GM23338 (cell line): ENCODE results near the gene MOSMO. TPM values are rescaled to one million over a fixed set of nuclear protein-coding genes. Genes with fewer than 3 reads are reported as not detected.
"Not testable (repeated sequence)": the region's sequence is repeated elsewhere in the genome, so short reads cannot be mapped to it uniquely, and the experiment has no call there.

Experiments
- ATAC-seq: fragments of 200-7000 bp; cut with Tn5 transposase; 3 replicates; pipeline ENCODE4 v1.9.1; 2020
- DNase-seq: peaks from one replicate; pipeline ENCODE4 v3.0.0-alpha.2; 2015; ENCODE audit warnings: low spot score
- H2AFZ ChIP-seq: fragments of 200-600 bp; sonication (generic); 2 replicates; pipeline ENCODE4 v1.8.0; 2016; ENCODE audit warnings: antibody characterized with exemption, mild to moderate bottlenecking, moderate library complexity
- H3F3A ChIP-seq: fragments of 200-600 bp; sonication (generic); replicated peaks from 2 replicates; pipeline ENCODE4 v1.8.0; 2017; ENCODE audit warnings: antibody characterized with exemption, mixed run types, low read depth
- H3K27ac ChIP-seq: fragments of 200-600 bp; sonication (generic); 2 replicates; pipeline ENCODE4 v1.6.1; 2016; ENCODE audit warnings: low read depth
- H3K27me3 ChIP-seq: fragments of 200-600 bp; sonication (generic); 2 replicates; pipeline ENCODE4 v1.8.0; 2016; ENCODE audit warnings: mild to moderate bottlenecking, mixed run types, moderate library complexity; ENCODE audit not compliant: insufficient read depth
- H3K36me3 ChIP-seq: fragments of 200-600 bp; sonication (generic); 2 replicates; pipeline ENCODE4 v1.8.0; 2016; ENCODE audit warnings: mild to moderate bottlenecking; ENCODE audit not compliant: insufficient read depth
- H3K4me1 ChIP-seq: fragments of 200-600 bp; sonication (generic); 2 replicates; pipeline ENCODE4 v1.8.0; 2016; ENCODE audit warnings: mild to moderate bottlenecking, moderate library complexity; ENCODE audit not compliant: insufficient read depth
- H3K4me2 ChIP-seq: fragments of 200-600 bp; sonication (generic); 2 replicates; pipeline ENCODE4 v1.7.1; 2017; ENCODE audit warnings: mixed run types
- H3K4me3 ChIP-seq: fragments of 200-600 bp; sonication (generic); 2 replicates; pipeline ENCODE4 v1.6.1; 2016; ENCODE audit warnings: mixed run types
- H3K79me2 ChIP-seq: fragments of 200-600 bp; sonication (generic); replicated peaks from 2 replicates; pipeline ENCODE4 v1.8.0; 2017; ENCODE audit warnings: mild to moderate bottlenecking; ENCODE audit not compliant: insufficient read depth
- H3K9me2 ChIP-seq: fragments of 200-600 bp; sonication (generic); 2 replicates; pipeline ENCODE4 v1.8.0; 2017; ENCODE audit not compliant: insufficient read depth
- H4K20me1 ChIP-seq: fragments of 200-600 bp; sonication (generic); replicated peaks from 2 replicates; pipeline ENCODE4 v1.8.0; 2017; ENCODE audit warnings: mild to moderate bottlenecking; ENCODE audit not compliant: insufficient read depth
- H3K27ac Mint-ChIP-seq: 2 replicates; pipeline ENCODE4 v1.8.0; 2020; ENCODE audit warnings: inconsistent platforms, mild to moderate bottlenecking, moderate library complexity, mixed read lengths
- H3K27me3 Mint-ChIP-seq: 3 replicates; pipeline ENCODE4 v1.8.0; 2022; ENCODE audit warnings: low read depth, mild to moderate bottlenecking, moderate library complexity, mixed read lengths, inconsistent platforms; ENCODE audit not compliant: insufficient read depth, poor library complexity
- H3K36me3 Mint-ChIP-seq: 3 replicates; pipeline ENCODE4 v1.8.0; 2021; ENCODE audit warnings: low read depth, mild to moderate bottlenecking, inconsistent platforms, moderate library complexity, mixed read lengths
- H3K4me1 Mint-ChIP-seq: 3 replicates; pipeline ENCODE4 v1.8.0; 2020; ENCODE audit warnings: mild to moderate bottlenecking, inconsistent platforms, mixed read lengths
- H3K4me3 Mint-ChIP-seq: 3 replicates; pipeline ENCODE4 v1.8.0; 2021; ENCODE audit warnings: moderate library complexity, mild to moderate bottlenecking, inconsistent platforms, mixed read lengths
- H3K9me3 Mint-ChIP-seq: 3 replicates; pipeline ENCODE4 v1.8.0; 2020; ENCODE audit warnings: moderate library complexity, mild to moderate bottlenecking, inconsistent platforms, mixed read lengths
- NANOG ChIP-seq: IDR thresholded peaks from 2 replicates; pipeline ENCODE4 v1.6.1; 2016; ENCODE audit warnings: antibody characterized with exemption, borderline replicate concordance
- polyA plus RNA-seq: library from polyadenylated mRNA; unstranded; fragments of >200 nt; fragmentation: Nextera tagmentation; extraction: Ambion mirVana; gene quantifications from 2 replicates; pipeline ENCODE4 v1.2.1, GENCODE V29; 2016
- total RNA-seq: library from RNA; depleted of rRNA; stranded (reverse); fragments of >200 nt; shearing (Covaris generic); gene quantifications from 2 replicates; pipeline ENCODE4 v1.2.3, GENCODE V29; 2014
- TF ChIP-seq, protein P1 (sequence below), 2 experiments: fragments of 200-600 bp in 1 of 2; sonication (generic) in 1 of 2; conservative IDR thresholded peaks; 2 replicates each; pipeline versions ENCODE4 v1.5.1 to v1.6.1; 2016 to 2017; ENCODE audit warnings: antibody characterized with exemption in 2 of 2, low read depth in 2 of 2, mild to moderate bottlenecking in 2 of 2, moderate library complexity in 1 of 2
- TF ChIP-seq, protein P2 (sequence below): fragments of 250-450 bp; sonication (Bioruptor Pico); IDR thresholded peaks from 2 replicates; pipeline ENCODE4 v1.5.0; 2020; ENCODE audit warnings: mild to moderate bottlenecking, moderate library complexity

The MOSMO gene
- total and polyA plus RNA-seq, 2 experiments from 2014 or later = 8.7 to 19.2 TPM

DNA sequence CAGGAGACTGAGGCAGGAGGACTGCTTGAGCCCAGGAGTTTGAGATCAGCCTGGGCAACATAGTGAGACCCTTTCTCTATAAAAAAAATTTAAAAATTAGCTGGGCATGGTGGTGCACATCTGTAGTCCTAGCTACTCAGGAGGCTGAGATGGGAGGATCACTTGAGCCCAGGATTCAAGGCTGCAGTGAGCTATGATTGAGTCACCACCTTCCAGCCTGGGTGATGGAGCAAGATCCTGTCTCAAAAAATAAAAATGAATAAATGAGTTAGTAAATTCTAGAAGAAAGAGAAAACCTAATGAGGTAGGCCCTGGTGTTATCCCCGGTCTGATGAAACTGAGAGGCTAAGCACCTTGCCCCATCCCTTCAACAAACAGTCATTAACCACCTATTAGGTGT is 5.9 kb upstream of the MOSMO start:
- not testable (repeated sequence) for H3K27ac ChIP-seq, H3F3A ChIP-seq, H3K4me3 ChIP-seq, H3K4me1 ChIP-seq, H3K9me2 ChIP-seq, H2AFZ ChIP-seq, H3K27ac Mint-ChIP-seq, H3K27me3 Mint-ChIP-seq, H3K36me3 ChIP-seq, H3K79me2 ChIP-seq, DNase-seq, H3K4me3 Mint-ChIP-seq, H3K27me3 ChIP-seq, H3K4me2 ChIP-seq, H3K9me3 Mint-ChIP-seq, ATAC-seq, H4K20me1 ChIP-seq, H3K36me3 Mint-ChIP-seq
- H3K4me1 Mint-ChIP-seq = peaks cover 12% of the 10 kb centered on the region

DNA sequence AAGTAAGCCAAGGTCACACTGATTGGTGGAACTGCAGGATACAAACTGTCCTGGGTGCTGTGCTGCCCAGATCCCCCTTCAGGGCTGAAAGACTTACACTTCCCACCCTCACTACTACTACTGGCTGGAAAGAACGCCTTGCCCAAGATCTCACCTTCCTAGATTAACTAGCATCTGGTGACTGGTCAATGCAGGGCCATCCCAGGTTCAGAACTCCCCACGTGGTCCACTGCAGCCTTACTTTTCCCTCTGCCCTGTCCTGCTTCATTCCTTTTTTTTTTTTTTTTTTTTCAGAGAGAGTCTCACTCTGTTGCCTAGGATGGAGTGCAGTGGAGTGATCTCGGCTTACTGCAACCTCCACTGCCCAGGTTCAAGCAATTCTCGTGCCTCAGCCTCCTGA is 4.7 kb upstream of the MOSMO start:
- Histone ChIP-seq H3K79me2 (no peaks in the 10 kb centered on the region), H4K20me1 (no peaks in the 10 kb centered on the region), H3K9me2 (no peaks in the 10 kb centered on the region), H3F3A (no peaks in the 10 kb centered on the region; the same call in 1 of the 2 replicates), H3K27me3 (peaks cover 6% of the 10 kb centered on the region), H3K4me1 (peaks cover 9% of the 10 kb centered on the region; the same call in 1 of the 2 replicates), H2AFZ (no peak overlapping the region), H3K4me2 (no peak overlapping the region), H3K4me3 (no peak overlapping the region), H3K27ac (no peak overlapping the region), H3K36me3 (no peaks in the 10 kb centered on the region)
- no peak overlapping the region for H3K27ac Mint-ChIP-seq
- no peak for DNase-seq
- H3K9me3 Mint-ChIP-seq = no peaks in the 10 kb centered on the region
- TF ChIP-seq, protein P1, sequence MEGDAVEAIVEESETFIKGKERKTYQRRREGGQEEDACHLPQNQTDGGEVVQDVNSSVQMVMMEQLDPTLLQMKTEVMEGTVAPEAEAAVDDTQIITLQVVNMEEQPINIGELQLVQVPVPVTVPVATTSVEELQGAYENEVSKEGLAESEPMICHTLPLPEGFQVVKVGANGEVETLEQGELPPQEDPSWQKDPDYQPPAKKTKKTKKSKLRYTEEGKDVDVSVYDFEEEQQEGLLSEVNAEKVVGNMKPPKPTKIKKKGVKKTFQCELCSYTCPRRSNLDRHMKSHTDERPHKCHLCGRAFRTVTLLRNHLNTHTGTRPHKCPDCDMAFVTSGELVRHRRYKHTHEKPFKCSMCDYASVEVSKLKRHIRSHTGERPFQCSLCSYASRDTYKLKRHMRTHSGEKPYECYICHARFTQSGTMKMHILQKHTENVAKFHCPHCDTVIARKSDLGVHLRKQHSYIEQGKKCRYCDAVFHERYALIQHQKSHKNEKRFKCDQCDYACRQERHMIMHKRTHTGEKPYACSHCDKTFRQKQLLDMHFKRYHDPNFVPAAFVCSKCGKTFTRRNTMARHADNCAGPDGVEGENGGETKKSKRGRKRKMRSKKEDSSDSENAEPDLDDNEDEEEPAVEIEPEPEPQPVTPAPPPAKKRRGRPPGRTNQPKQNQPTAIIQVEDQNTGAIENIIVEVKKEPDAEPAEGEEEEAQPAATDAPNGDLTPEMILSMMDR (conservative IDR thresholded peaks at IDR 0.05; ENCODE audit: low read depth in 2 of 2) = no peak
- TF ChIP-seq, protein P2, sequence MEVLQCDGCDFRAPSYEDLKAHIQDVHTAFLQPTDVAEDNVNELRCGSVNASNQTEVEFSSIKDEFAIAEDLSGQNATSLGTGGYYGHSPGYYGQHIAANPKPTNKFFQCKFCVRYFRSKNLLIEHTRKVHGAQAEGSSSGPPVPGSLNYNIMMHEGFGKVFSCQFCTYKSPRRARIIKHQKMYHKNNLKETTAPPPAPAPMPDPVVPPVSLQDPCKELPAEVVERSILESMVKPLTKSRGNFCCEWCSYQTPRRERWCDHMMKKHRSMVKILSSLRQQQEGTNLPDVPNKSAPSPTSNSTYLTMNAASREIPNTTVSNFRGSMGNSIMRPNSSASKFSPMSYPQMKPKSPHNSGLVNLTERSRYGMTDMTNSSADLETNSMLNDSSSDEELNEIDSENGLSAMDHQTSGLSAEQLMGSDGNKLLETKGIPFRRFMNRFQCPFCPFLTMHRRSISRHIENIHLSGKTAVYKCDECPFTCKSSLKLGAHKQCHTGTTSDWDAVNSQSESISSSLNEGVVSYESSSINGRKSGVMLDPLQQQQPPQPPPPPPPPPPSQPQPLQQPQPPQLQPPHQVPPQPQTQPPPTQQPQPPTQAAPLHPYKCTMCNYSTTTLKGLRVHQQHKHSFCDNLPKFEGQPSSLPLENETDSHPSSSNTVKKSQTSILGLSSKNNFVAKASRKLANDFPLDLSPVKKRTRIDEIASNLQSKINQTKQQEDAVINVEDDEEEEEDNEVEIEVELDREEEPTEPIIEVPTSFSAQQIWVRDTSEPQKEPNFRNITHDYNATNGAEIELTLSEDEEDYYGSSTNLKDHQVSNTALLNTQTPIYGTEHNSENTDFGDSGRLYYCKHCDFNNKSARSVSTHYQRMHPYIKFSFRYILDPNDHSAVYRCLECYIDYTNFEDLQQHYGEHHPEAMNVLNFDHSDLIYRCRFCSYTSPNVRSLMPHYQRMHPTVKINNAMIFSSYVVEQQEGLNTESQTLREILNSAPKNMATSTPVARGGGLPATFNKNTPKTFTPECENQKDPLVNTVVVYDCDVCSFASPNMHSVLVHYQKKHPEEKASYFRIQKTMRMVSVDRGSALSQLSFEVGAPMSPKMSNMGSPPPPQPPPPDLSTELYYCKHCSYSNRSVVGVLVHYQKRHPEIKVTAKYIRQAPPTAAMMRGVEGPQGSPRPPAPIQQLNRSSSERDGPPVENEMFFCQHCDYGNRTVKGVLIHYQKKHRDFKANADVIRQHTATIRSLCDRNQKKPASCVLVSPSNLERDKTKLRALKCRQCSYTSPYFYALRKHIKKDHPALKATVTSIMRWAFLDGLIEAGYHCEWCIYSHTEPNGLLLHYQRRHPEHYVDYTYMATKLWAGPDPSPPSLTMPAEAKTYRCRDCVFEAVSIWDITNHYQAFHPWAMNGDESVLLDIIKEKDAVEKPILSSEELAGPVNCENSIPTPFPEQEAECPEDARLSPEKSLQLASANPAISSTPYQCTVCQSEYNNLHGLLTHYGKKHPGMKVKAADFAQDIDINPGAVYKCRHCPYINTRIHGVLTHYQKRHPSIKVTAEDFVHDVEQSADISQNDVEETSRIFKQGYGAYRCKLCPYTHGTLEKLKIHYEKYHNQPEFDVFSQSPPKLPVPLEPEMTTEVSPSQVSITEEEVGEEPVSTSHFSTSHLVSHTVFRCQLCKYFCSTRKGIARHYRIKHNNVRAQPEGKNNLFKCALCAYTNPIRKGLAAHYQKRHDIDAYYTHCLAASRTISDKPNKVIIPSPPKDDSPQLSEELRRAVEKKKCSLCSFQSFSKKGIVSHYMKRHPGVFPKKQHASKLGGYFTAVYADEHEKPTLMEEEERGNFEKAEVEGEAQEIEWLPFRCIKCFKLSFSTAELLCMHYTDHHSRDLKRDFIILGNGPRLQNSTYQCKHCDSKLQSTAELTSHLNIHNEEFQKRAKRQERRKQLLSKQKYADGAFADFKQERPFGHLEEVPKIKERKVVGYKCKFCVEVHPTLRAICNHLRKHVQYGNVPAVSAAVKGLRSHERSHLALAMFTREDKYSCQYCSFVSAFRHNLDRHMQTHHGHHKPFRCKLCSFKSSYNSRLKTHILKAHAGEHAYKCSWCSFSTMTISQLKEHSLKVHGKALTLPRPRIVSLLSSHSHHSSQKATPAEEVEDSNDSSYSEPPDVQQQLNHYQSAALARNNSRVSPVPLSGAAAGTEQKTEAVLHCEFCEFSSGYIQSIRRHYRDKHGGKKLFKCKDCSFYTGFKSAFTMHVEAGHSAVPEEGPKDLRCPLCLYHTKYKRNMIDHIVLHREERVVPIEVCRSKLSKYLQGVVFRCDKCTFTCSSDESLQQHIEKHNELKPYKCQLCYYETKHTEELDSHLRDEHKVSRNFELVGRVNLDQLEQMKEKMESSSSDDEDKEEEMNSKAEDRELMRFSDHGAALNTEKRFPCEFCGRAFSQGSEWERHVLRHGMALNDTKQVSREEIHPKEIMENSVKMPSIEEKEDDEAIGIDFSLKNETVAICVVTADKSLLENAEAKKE (CRISPR knock-in tag) = no peak
- no peak for TF ChIP-seq NANOG
- peaks cover 7% of the 10 kb centered on the region for H3K27me3 Mint-ChIP-seq
- peaks cover 10% of the 10 kb centered on the region for H3K4me1 Mint-ChIP-seq
- no peak for ATAC-seq
- no peak overlapping the region for H3K4me3 Mint-ChIP-seq
- H3K36me3 Mint-ChIP-seq = no peaks in the 10 kb centered on the region
